ENCODE measurements around the gene NRCAM.

- no peak for TF ChIP-seq CTCF (IDR thresholded peaks at IDR 0.05)
- TF ChIP-seq POLR2A (IDR thresholded peaks at IDR 0.05): no peak
These were observed 4.7 kb upstream of the NRCAM start for GRCh38 chr7:108460964-108461363.
